ENCODE measurements around the gene FAM120AOS. TPM values are rescaled to one million over a fixed set of nuclear protein-coding genes. Genes with fewer than 3 reads are reported as not detected.

The FAM120AOS gene
- polyA plus RNA-seq, 1 donor from 2014 or later, result 44.5 TPM

DNA sequence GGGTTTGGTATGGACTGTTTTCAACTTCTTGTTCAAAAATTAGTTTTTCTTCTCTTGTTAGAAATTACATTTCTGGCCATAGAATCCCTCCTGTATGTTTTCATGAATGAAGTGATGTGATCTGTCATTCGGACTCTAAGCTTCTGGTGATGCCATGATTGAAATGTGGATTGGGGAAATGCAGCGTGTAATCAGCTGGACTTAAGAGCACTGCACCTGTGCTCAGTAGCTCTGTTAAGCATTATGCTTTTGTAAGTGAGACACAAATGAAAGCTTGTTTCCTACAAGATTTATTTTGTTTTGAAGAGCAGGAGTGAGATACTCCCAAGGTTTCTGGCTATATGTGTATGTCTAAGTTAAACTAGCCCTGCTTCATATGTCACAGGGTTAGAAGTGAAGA lies 24.0 kb upstream of the FAM120AOS start:
- Histone ChIP-seq H3K27me3 (ENCODE audit: insufficient read depth, low read depth, low read length) (no peaks in the 10 kb centered on the region), H3K36me3 (ENCODE audit: insufficient read depth, low read length) (no peaks in the 10 kb centered on the region), H3K4me2 (ENCODE audit: low read length) (no peak overlapping the region), H3K79me2 (replicated peaks; ENCODE audit: insufficient read depth, low read length) (no peaks in the 10 kb centered on the region), H2AFZ (ENCODE audit: low read depth, low read length) (no peak overlapping the region), H3F3A (ENCODE audit: insufficient read depth, low read length, poor library complexity, severe bottlenecking) (no peaks in the 10 kb centered on the region), H3K27ac (ENCODE audit: low read length) (no peak overlapping the region), H3K9ac (ENCODE audit: low read length) (no peak overlapping the region), H3K9me3 (ENCODE audit: low read length) (no peaks in the 10 kb centered on the region), H3K4me3 (ENCODE audit: low read length) (no peak overlapping the region), H3K9me2 (ENCODE audit: insufficient read depth, low read length) (no peaks in the 10 kb centered on the region), H4K20me1 (ENCODE audit: insufficient read depth) (no peaks in the 10 kb centered on the region)
- TF ChIP-seq, protein P1, sequence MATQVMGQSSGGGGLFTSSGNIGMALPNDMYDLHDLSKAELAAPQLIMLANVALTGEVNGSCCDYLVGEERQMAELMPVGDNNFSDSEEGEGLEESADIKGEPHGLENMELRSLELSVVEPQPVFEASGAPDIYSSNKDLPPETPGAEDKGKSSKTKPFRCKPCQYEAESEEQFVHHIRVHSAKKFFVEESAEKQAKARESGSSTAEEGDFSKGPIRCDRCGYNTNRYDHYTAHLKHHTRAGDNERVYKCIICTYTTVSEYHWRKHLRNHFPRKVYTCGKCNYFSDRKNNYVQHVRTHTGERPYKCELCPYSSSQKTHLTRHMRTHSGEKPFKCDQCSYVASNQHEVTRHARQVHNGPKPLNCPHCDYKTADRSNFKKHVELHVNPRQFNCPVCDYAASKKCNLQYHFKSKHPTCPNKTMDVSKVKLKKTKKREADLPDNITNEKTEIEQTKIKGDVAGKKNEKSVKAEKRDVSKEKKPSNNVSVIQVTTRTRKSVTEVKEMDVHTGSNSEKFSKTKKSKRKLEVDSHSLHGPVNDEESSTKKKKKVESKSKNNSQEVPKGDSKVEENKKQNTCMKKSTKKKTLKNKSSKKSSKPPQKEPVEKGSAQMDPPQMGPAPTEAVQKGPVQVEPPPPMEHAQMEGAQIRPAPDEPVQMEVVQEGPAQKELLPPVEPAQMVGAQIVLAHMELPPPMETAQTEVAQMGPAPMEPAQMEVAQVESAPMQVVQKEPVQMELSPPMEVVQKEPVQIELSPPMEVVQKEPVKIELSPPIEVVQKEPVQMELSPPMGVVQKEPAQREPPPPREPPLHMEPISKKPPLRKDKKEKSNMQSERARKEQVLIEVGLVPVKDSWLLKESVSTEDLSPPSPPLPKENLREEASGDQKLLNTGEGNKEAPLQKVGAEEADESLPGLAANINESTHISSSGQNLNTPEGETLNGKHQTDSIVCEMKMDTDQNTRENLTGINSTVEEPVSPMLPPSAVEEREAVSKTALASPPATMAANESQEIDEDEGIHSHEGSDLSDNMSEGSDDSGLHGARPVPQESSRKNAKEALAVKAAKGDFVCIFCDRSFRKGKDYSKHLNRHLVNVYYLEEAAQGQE (IDR thresholded peaks at IDR 0.05; ENCODE audit: borderline replicate concordance), result no peak
- TF ChIP-seq SMC3 (conservative IDR thresholded peaks at IDR 0.05; ENCODE audit: poor library complexity) (no peak), TAF1 (IDR thresholded peaks at IDR 0.05; ENCODE audit: low read depth) (no peak), EP300 (conservative IDR thresholded peaks at IDR 0.05; ENCODE audit: poor library complexity, severe bottlenecking) (no peak), RAD21 (conservative IDR thresholded peaks at IDR 0.05) (no peak), POLR2AphosphoS5 (IDR thresholded peaks at IDR 0.05) (no peak), EZH2 (IDR thresholded peaks at IDR 0.05; ENCODE audit: borderline replicate concordance, insufficient read depth, low read length, poor library complexity, severe bottlenecking) (no peak), MXI1 (conservative IDR thresholded peaks at IDR 0.05; ENCODE audit: poor library complexity, severe bottlenecking) (no peak)
- TF ChIP-seq, protein P2, sequence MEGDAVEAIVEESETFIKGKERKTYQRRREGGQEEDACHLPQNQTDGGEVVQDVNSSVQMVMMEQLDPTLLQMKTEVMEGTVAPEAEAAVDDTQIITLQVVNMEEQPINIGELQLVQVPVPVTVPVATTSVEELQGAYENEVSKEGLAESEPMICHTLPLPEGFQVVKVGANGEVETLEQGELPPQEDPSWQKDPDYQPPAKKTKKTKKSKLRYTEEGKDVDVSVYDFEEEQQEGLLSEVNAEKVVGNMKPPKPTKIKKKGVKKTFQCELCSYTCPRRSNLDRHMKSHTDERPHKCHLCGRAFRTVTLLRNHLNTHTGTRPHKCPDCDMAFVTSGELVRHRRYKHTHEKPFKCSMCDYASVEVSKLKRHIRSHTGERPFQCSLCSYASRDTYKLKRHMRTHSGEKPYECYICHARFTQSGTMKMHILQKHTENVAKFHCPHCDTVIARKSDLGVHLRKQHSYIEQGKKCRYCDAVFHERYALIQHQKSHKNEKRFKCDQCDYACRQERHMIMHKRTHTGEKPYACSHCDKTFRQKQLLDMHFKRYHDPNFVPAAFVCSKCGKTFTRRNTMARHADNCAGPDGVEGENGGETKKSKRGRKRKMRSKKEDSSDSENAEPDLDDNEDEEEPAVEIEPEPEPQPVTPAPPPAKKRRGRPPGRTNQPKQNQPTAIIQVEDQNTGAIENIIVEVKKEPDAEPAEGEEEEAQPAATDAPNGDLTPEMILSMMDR (IDR thresholded peaks at IDR 0.05; ENCODE audit: poor library complexity, severe bottlenecking), result no peak

DNA sequence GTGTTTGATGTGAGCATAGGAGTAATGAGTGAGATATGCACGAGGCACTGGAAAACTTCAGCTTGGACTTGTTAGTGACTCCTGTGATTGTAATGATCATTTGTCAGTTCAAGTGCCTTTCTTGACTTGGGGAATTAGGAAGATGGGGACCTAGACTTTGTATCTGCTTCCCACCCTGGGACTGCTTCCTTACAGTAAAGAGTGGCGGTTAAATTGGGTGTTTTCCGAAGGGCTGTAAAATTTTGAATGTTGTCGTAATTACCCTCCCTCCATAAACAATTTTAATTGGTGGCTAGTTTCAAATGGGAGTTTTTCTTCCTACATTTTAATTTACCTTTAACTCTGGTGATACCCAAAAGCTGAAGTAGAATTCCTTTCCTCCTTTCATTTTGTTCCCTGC lies 23.5 kb upstream of the FAM120AOS start:
- no peaks in the 10 kb centered on the region for H3K79me2 ChIP-seq (replicated peaks; ENCODE audit: insufficient read depth, low read length)
- H4K20me1 ChIP-seq (ENCODE audit: insufficient read depth), result no peaks in the 10 kb centered on the region

More for the DNA sequence above, 23.5 kb upstream of the FAM120AOS start:
- no peaks in the 10 kb centered on the region for H3F3A ChIP-seq (ENCODE audit: insufficient read depth, low read length, poor library complexity, severe bottlenecking)
- H3K4me2 ChIP-seq (ENCODE audit: low read length), result no peak overlapping the region
- H3K9me2 ChIP-seq (ENCODE audit: insufficient read depth, low read length), result no peaks in the 10 kb centered on the region
- TF ChIP-seq, protein P1 (IDR thresholded peaks at IDR 0.05; ENCODE audit: borderline replicate concordance), result no peak
- TF ChIP-seq EZH2 (IDR thresholded peaks at IDR 0.05; ENCODE audit: borderline replicate concordance, insufficient read depth, low read length, poor library complexity, severe bottlenecking) (no peak), SMC3 (conservative IDR thresholded peaks at IDR 0.05; ENCODE audit: poor library complexity) (no peak), EP300 (conservative IDR thresholded peaks at IDR 0.05; ENCODE audit: poor library complexity, severe bottlenecking) (no peak), TAF1 (IDR thresholded peaks at IDR 0.05; ENCODE audit: low read depth) (no peak), MXI1 (conservative IDR thresholded peaks at IDR 0.05; ENCODE audit: poor library complexity, severe bottlenecking) (no peak), POLR2AphosphoS5 (IDR thresholded peaks at IDR 0.05) (no peak), RAD21 (conservative IDR thresholded peaks at IDR 0.05) (no peak)
- TF ChIP-seq, protein P2 (IDR thresholded peaks at IDR 0.05; ENCODE audit: poor library complexity, severe bottlenecking), result no peak
- no peak overlapping the region for H3K27ac ChIP-seq (ENCODE audit: low read length)
- no peak overlapping the region for H3K4me3 ChIP-seq (ENCODE audit: low read length)
- H3K27me3 ChIP-seq (ENCODE audit: insufficient read depth, low read depth, low read length), result no peaks in the 10 kb centered on the region
- no peaks in the 10 kb centered on the region for H3K9me3 ChIP-seq (ENCODE audit: low read length)
- H3K36me3 ChIP-seq (ENCODE audit: insufficient read depth, low read length), result no peaks in the 10 kb centered on the region
- no peak overlapping the region for H2AFZ ChIP-seq (ENCODE audit: low read depth, low read length)
- no peak overlapping the region for H3K9ac ChIP-seq (ENCODE audit: low read length)
